Adrenal gland (tissue), 5 donors: ENCODE data around the gene CLEC11A.

Experiments used
- POLR2A ChIP-seq, 2 donors: fragments of 450-650 bp; IDR thresholded peaks; one replicate each; pipeline ENCODE4 v1.6.1; 2017; ENCODE audit warnings: antibody characterized with exemption in 2 of 2, mild to moderate bottlenecking in 2 of 2, moderate library complexity in 1 of 2
- TF ChIP-seq, protein P1 (sequence below), 6 experiments: fragments of 450-650 bp in 4 of 6; fragments of 200-600 bp in 2 of 6; sonication (generic) in 1 of 6; IDR thresholded peaks; 1 replicate in 5 of 6; 2 replicates in 1 of 6; pipeline versions ENCODE4 v1.5.1 to v1.8.0; 2016 to 2021; ENCODE audit warnings: antibody characterized with exemption in 6 of 6, mild to moderate bottlenecking in 2 of 6, moderate library complexity in 1 of 6
- donor health status: DM: no; HTN: no; CAD: no.

GRCh38 chr19:50701367-50701985, 21.7 kb upstream of the CLEC11A start:
- TF ChIP-seq, protein P1, sequence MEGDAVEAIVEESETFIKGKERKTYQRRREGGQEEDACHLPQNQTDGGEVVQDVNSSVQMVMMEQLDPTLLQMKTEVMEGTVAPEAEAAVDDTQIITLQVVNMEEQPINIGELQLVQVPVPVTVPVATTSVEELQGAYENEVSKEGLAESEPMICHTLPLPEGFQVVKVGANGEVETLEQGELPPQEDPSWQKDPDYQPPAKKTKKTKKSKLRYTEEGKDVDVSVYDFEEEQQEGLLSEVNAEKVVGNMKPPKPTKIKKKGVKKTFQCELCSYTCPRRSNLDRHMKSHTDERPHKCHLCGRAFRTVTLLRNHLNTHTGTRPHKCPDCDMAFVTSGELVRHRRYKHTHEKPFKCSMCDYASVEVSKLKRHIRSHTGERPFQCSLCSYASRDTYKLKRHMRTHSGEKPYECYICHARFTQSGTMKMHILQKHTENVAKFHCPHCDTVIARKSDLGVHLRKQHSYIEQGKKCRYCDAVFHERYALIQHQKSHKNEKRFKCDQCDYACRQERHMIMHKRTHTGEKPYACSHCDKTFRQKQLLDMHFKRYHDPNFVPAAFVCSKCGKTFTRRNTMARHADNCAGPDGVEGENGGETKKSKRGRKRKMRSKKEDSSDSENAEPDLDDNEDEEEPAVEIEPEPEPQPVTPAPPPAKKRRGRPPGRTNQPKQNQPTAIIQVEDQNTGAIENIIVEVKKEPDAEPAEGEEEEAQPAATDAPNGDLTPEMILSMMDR (IDR thresholded peaks at IDR 0.05), result no peak
- no peak for TF ChIP-seq POLR2A (IDR thresholded peaks at IDR 0.05)
